ENCODE measurements around the gene ENG.

ENG gene

DNA sequence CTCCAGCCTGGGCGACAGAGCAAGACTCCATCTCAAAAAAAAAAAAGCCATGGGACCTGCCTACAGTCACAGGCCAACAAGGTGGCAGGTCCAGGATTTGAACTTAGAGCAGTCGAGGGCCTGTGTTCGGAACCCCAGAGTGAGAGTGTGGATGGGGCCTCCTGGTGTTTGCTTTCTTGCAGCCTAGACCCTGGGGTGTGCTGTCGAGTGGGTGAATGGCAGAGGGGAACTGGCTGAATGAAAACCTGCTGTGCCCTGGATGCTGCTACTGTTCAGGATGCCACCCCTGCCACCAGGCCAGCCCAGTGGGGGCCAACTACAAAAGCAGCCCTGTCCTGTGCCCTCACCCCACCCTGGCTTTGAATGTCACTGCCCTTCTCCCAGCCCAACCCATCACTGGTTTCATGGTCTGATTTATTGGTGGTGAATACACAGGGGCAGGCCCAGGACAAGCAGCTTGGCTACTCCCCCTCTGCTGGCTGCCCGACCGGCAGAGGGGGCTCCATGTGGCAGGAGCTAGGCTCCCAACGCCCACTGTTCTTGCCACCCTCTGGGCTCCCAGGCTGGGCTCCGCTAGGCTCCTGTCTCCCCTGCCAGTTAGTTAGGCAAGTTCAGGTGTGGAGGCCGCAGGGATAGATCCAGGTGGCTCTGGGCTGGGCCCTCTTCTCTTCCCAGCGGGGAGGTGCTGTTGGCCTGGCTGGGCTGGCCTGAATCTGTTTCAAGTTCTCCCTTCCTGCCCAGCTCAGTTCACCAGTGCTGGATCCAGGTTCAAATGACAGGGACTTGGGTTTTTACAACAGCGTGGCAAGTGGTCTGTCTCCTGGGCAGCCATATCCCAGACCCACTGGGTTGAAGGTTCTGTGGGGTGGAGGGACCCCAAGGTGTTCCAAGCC, 39.6 kb downstream of the ENG start:
- no peak for FAIRE-seq
- no peak for DNase-seq (ENCODE audit: insufficient read length, low spot score)
- TF ChIP-seq POLR2A (IDR thresholded peaks at IDR 0.05; ENCODE audit: low read depth, low read length): no peak

DNA sequence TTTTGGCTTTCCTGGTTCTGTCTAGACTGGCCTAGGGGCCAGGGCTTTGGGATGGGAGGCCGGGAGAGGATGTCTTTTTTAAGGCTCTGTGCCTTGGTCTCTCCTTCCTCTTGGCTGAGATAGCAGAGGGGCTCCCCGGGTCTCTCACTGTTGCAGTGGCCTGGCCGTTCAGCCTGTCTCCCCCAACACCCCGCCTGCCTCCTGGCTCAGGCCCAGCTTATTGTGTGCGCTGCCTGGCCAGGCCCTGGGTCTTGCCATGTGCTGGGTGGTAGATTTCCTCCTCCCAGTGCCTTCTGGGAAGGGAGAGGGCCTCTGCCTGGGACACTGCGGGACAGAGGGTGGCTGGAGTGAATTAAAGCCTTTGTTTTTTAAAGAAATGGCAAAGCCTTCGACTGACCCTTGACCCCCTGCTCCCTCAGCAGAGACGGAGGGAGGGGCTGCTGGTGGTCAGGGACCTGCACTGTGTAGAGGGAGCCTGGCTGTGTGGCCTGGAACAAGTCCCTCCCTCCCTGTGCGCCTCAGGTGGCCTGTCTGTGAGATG, 40.7 kb downstream of the ENG start:
- no peak for DNase-seq (ENCODE audit: insufficient read length, low spot score)
- no peak for TF ChIP-seq POLR2A (IDR thresholded peaks at IDR 0.05; ENCODE audit: low read depth, low read length)
- FAIRE-seq: no peak

DNA sequence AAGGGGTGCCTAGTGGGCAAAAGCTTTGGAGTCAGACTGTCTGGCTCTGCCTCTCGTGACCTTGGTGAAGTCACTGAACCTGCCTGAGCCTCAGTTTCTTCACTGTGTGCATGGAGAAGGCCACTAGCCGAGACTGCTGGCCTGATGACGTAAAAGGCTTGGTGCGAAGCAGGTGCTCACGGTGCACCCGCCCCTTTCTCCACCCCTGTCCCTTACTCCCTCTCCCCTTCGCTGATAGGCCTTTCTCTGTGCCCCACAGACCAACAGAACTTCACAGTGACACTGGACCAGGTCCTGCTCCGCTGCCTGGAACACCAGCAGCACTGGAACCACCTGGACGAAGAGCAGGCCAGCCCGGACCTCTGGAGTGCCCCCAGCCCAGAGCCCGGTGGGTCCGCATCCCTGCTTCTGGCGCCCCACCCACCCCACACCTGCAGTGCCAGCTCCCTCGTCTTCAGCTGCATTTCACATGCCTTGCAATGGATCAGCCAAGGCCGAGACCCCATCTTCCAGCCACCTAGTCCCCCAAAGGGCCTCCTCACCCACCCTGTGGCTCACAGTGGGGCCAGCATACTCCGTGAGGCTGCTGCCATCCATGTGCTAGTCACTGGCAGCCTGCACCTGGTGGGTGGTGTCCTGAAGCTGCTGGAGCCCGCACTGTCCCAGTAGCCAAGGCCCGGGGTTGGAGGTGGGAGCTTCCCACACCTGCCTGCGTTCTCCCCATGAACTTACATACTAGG, 41.4 kb downstream of the ENG start:
- DNase-seq (ENCODE audit: insufficient read length, low spot score) (no peak), FAIRE-seq (no peak)
- no peak for TF ChIP-seq POLR2A (IDR thresholded peaks at IDR 0.05; ENCODE audit: low read depth, low read length)

- DNase-seq (ENCODE audit: insufficient read length, low spot score) (no peak), FAIRE-seq (no peak)
These were observed 42.4 kb downstream of the ENG start for GRCh38 chr9:127812011-127812410.

DNA sequence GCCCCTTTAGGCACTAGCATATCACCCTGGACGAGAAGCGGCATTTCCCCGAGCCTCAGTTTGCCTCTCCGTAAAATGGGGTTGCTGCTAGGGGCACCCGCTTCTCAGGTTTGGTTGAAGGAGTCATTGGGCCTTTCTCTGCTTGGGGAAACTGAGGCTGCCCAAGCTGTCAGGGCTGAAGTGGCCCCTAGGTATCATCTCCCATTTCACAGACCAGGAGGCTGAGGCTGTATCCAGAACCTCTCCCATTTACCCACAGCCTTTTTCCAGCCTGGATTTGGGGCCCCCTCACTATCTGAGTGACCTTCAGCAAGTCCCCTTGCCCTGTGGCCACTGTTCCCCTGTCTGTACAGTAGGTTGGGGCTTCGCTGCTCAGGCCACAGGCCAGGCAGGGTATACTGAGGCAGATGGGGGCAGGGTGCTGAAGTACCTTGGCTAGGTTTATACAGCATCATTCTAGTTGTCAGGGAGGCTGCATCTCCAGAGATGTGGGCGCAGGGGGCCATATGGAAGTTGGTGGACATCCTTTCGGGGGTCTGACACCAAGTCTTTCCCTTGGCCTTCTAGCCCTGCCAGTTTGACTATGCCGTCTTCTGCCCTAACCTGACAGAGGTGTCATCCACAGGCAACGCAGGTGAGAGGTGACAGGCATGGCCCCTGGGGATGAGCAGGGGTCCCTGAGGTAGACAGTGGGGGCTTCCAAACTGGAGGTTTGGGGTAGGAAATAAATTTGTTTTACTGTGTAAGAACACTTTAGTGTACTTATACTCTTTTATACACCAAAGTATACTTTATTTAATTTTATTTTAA, 43.9 kb downstream of the ENG start:
- no peak for DNase-seq (ENCODE audit: insufficient read length, low spot score)
- no peak for TF ChIP-seq POLR2A (IDR thresholded peaks at IDR 0.05; ENCODE audit: low read depth, low read length)
- no peak for FAIRE-seq

More at GRCh38 chr9:127812011-127812410, 42.4 kb downstream of the ENG start:
- no peak for TF ChIP-seq POLR2A (IDR thresholded peaks at IDR 0.05; ENCODE audit: low read depth, low read length)

DNA sequence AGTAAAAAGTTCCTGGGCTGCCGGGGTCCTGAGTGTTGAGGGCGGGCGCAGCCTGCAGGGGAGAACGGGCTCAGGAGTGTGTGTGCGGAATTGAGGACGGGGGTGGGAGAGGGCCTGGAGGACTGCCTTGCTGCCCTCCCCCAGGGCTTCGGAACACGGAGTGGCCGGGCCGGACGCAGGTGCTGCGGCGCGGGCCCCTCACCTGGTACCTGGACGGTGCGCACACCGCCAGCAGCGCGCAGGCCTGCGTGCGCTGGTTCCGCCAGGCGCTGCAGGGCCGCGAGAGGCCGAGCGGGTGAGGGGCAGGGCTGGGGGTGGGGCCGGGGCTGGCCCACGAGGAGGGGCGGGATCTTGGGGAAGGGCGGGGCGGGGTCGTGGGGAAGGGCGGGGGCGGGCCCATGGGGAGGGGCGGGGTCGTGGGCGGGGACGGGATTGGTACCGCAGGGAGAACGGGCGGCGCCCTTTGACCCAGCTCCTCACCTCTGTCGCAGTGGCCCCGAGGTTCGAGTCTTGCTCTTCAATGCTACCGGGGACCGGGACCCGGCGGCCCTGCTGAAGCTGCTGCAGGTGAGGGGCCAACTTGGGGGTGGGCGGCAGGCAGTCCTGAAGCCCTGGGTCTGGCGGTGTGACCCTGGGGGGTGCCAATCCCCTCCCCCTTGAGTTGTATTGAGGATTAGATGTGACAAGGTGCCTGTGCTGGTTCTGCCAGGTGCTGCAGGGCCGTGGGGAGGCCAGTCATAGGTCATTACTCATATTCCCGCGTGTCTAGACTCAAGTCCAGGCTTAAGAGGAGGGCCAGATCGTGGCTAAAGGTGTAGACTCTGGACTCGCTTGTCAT, 44.7 kb downstream of the ENG start:
- FAIRE-seq (no peak), DNase-seq (ENCODE audit: insufficient read length, low spot score) (no peak)
- no peak for TF ChIP-seq POLR2A (IDR thresholded peaks at IDR 0.05; ENCODE audit: low read depth, low read length)

DNA sequence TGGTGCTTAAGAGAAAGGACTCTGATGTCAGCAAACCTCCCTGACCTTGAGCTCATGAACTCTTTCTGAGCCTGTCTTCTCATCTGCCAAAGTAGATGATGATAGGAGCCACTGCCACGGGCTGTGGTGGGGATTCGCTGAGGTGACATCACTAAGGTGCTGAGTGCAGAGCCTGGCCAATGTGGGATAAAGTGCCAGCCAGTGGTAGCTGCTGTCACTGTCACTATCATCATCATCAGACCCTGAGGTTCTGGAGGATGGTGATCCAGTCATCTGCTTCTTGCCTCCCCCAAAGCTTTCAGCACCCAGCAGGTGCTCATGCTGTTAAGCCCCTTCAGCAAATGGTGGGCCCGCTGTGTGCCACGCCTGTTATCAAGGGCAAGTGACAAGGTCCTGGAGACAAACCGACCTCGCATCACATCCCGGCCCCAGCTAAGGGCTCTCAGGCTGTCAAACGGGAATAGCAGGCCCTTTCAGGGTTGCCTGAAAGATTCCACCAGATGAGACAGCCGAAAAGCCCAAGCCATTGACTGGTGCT, 45.4 kb downstream of the ENG start:
- FAIRE-seq (no peak), DNase-seq (ENCODE audit: insufficient read length, low spot score) (no peak)
- no peak for TF ChIP-seq POLR2A (IDR thresholded peaks at IDR 0.05; ENCODE audit: low read depth, low read length)

- TF ChIP-seq POLR2A (IDR thresholded peaks at IDR 0.05; ENCODE audit: low read depth, low read length): no peak
- DNase-seq (ENCODE audit: insufficient read length, low spot score) (no peak), FAIRE-seq (no peak)
These were observed 46.0 kb downstream of the ENG start for GRCh38 chr9:127808347-127809001.

GRCh38 chr9:127806871-127807270, 47.6 kb downstream of the ENG start:
- no peak for TF ChIP-seq POLR2A (IDR thresholded peaks at IDR 0.05; ENCODE audit: low read depth, low read length)
- DNase-seq (ENCODE audit: insufficient read length, low spot score) (no peak), FAIRE-seq (no peak)

- no peak for DNase-seq (ENCODE audit: insufficient read length, low spot score)
- no peak for FAIRE-seq
- TF ChIP-seq POLR2A (IDR thresholded peaks at IDR 0.05; ENCODE audit: low read depth, low read length): no peak
These were observed 48.8 kb downstream of the ENG start for GRCh38 chr9:127805620-127806019.

DNA sequence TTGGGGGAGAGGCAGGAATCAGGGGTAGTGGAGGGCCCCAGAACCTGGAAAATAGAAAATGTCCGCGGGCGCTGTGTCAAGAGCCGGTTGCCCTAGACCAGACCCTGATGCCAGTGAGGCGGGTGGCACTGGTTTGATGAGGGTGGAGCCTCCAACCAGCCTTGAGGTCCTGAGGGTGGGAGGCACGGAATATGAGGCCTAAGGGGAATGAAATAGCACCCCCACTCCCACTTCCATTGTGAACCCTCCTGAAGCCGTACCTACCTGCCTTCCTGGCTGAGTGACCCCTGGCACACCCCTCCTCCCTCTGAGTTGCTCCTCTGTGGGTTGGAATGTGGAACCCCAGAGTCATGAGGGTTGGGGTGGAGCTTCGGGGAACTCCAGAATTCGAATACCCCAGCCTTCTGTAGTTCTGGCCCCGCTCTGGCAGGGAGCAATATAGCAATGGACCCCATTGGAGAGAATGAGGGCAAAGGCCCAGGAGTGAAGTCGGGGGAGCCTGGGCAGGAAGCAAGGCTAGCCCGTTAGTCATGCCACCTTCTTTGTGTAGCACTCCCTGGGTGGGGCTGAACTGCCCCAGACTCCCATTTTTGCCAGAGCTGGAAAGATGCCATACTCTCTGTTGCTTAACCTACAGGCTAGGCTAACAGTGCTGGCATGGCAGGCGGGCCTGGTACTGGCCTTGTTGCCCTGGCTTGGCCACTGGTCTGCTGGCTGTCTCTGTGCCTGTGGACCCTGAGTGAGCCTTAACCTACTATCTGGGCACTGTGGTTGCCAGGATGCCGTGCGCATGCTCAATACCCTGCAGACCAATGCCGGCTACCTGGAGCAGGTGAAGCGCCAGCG, 50.7 kb downstream of the ENG start:
- 0 out of 2 replicates have a peak, but pooled peaks have one; percentile 19 for TF ChIP-seq POLR2A (IDR thresholded peaks at IDR 0.05; ENCODE audit: low read depth, low read length)
- FAIRE-seq (peak; percentile 38), DNase-seq (ENCODE audit: insufficient read length, low spot score) (peak; percentile 99)
